HEK293 (cell line): Measurements from ENCODE around the gene MACO1.

Experiments
- CTCF ChIA-PET: fragments of 350-600 bp; formaldehyde crosslinking; extraction: SDS; loops from one replicate; lab custom pipeline; 2021; ENCODE audit warnings: antibody characterized with exemption; lab: Yijun Ruan, JAX
- POLR2A ChIA-PET: fragments of 300-600 bp; formaldehyde crosslinking; extraction: SDS; loops from one replicate; lab custom pipeline; 2020; ENCODE audit warnings: antibody characterized with exemption, inconsistent platforms; lab: Yijun Ruan, JAX
- H3K27ac ChIP-seq: fragments of 200-500 bp; sonication (Bioruptor generic); 2 replicates; pipeline ENCODE4 v1.5.1; 2014; ENCODE audit warnings: low read depth, low read length, control low read depth, inconsistent platforms; ENCODE audit errors: extremely low read depth
- H3K36me3 ChIP-seq, 2 experiments: fragments of 200-500 bp in 1 of 2; sonication (Bioruptor generic) in 1 of 2; 1 replicate in 1 of 2; 2 replicates in 1 of 2; pipeline ENCODE4 v1.5.1; 2014 to 2017; ENCODE audit warnings: inconsistent platforms in 2 of 2, low read length in 2 of 2; ENCODE audit not compliant: control insufficient read depth in 2 of 2, insufficient read depth in 1 of 2
- H3K4me1 ChIP-seq: fragments of 200-500 bp; sonication (Bioruptor generic); 2 replicates; pipeline ENCODE4 v1.5.1; 2014; ENCODE audit warnings: mild to moderate bottlenecking, low read length, inconsistent platforms; ENCODE audit not compliant: control insufficient read depth, insufficient read depth
- H3K4me3 ChIP-seq: 2 replicates; pipeline ENCODE4 v1.5.1; 2011; ENCODE audit warnings: low read depth, mild to moderate bottlenecking, control low read depth, low read length, moderate library complexity
- H3K9me3 ChIP-seq: fragments of 200-500 bp; sonication (Bioruptor generic); 2 replicates; pipeline ENCODE4 v1.5.1; 2014; ENCODE audit warnings: low read depth, low read length, inconsistent platforms; ENCODE audit not compliant: control insufficient read depth, insufficient read depth
- AEBP2 ChIP-seq: fragments of 450-650 bp; formaldehyde crosslinking; IDR thresholded peaks from 2 replicates; pipeline ENCODE4 v1.5.1; 2016; ENCODE audit warnings: missing biosample characterization, missing genetic modification characterization, borderline replicate concordance
- GFI1B ChIP-seq: fragments of 450-650 bp; formaldehyde crosslinking; IDR thresholded peaks from 2 replicates; pipeline ENCODE4 v1.5.1; 2016; ENCODE audit warnings: missing biosample characterization, missing genetic modification characterization
- KLF9 ChIP-seq: fragments of 450-650 bp; formaldehyde crosslinking; IDR thresholded peaks from 2 replicates; pipeline ENCODE4 v1.5.1; 2016; ENCODE audit warnings: missing biosample characterization, missing genetic modification characterization, low read depth
- SETDB1 ChIP-seq: IDR thresholded peaks from one replicate; pipeline ENCODE4 v1.6.1; 2017; ENCODE audit warnings: mild to moderate bottlenecking, low read length, moderate library complexity, mixed read lengths; ENCODE audit not compliant: insufficient read length
- SP3 ChIP-seq: fragments of 450-650 bp; formaldehyde crosslinking; IDR thresholded peaks from 2 replicates; pipeline ENCODE4 v1.5.1; 2016; ENCODE audit warnings: missing biosample characterization, missing genetic modification characterization
- TRIM28 ChIP-seq: IDR thresholded peaks from 2 replicates; pipeline ENCODE4 v1.6.1; 2011; ENCODE audit warnings: low read length, control low read depth, borderline replicate concordance
- TSHZ1 ChIP-seq: fragments of 450-650 bp; formaldehyde crosslinking; IDR thresholded peaks from 2 replicates; pipeline ENCODE4 v1.5.1; 2016; ENCODE audit warnings: missing biosample characterization, missing genetic modification characterization, borderline replicate concordance
- WT1 ChIP-seq: fragments of 450-650 bp; formaldehyde crosslinking; IDR thresholded peaks from 2 replicates; pipeline ENCODE4 v1.5.1; 2016; ENCODE audit warnings: missing biosample characterization, missing genetic modification characterization
- ZNF169 ChIP-seq: fragments of 450-650 bp; formaldehyde crosslinking; IDR thresholded peaks from 2 replicates; pipeline ENCODE4 v1.5.1; 2016; ENCODE audit warnings: missing biosample characterization, missing genetic modification characterization
- ZNF324 ChIP-seq: fragments of 450-650 bp; formaldehyde crosslinking; IDR thresholded peaks from 2 replicates; pipeline ENCODE4 v1.5.1; 2016; ENCODE audit warnings: missing biosample characterization, missing genetic modification characterization
- ZNF404 ChIP-seq: fragments of 450-650 bp; formaldehyde crosslinking; IDR thresholded peaks from 2 replicates; pipeline ENCODE4 v1.5.1; 2017; ENCODE audit warnings: missing biosample characterization, missing genetic modification characterization
- ZNF426 ChIP-seq: fragments of 450-650 bp; formaldehyde crosslinking; IDR thresholded peaks from 2 replicates; pipeline ENCODE4 v1.5.1; 2017; ENCODE audit warnings: missing biosample characterization, missing genetic modification characterization, mild to moderate bottlenecking, inconsistent platforms, moderate library complexity
- TF ChIP-seq, protein P1 (sequence below): fragments of 450-650 bp; formaldehyde crosslinking; IDR thresholded peaks from 2 replicates; pipeline ENCODE4 v1.5.1; 2017; ENCODE audit warnings: missing biosample characterization, missing genetic modification characterization
- TF ChIP-seq, protein P2 (sequence below): fragments of 450-650 bp; formaldehyde crosslinking; IDR thresholded peaks from 2 replicates; pipeline ENCODE4 v1.5.1; 2016; ENCODE audit warnings: missing biosample characterization, missing genetic modification characterization
- TF ChIP-seq, protein P3 (sequence below): fragments of 450-650 bp; formaldehyde crosslinking; IDR thresholded peaks from 2 replicates; pipeline ENCODE4 v1.5.1; 2016; ENCODE audit warnings: missing biosample characterization, missing genetic modification characterization

Gene MACO1

GRCh38 chr1:25458541-25459298, 28.0 kb downstream of the MACO1 start:
- no peak overlapping the region for H3K27ac ChIP-seq
- peaks cover 12 to 68% of the 10 kb centered on the region in 2 experiments; a peak in 2 of 3 replicates for H3K36me3 ChIP-seq
- CTCF ChIA-PET: no interaction called here
- TF ChIP-seq, protein P1, sequence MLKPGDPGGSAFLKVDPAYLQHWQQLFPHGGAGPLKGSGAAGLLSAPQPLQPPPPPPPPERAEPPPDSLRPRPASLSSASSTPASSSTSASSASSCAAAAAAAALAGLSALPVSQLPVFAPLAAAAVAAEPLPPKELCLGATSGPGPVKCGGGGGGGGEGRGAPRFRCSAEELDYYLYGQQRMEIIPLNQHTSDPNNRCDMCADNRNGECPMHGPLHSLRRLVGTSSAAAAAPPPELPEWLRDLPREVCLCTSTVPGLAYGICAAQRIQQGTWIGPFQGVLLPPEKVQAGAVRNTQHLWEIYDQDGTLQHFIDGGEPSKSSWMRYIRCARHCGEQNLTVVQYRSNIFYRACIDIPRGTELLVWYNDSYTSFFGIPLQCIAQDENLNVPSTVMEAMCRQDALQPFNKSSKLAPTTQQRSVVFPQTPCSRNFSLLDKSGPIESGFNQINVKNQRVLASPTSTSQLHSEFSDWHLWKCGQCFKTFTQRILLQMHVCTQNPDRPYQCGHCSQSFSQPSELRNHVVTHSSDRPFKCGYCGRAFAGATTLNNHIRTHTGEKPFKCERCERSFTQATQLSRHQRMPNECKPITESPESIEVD (tag by site-specific recombination): 0 out of 2 replicates have a peak, but pooled peaks have one; percentile 22
- TF ChIP-seq ZNF404 (no peak), TRIM28 (0 out of 2 replicates have a peak, but pooled peaks have one; percentile 19), GFI1B (tag by site-specific recombination) (peak; percentile 89), TSHZ1 (tag by site-specific recombination) (0 out of 2 replicates have a peak, but pooled peaks have one; percentile 16), ZNF324 (tag by site-specific recombination) (no peak), SP3 (tag by site-specific recombination) (no peak), SETDB1 (no peak), AEBP2 (no peak)
- TF ChIP-seq, protein P2, sequence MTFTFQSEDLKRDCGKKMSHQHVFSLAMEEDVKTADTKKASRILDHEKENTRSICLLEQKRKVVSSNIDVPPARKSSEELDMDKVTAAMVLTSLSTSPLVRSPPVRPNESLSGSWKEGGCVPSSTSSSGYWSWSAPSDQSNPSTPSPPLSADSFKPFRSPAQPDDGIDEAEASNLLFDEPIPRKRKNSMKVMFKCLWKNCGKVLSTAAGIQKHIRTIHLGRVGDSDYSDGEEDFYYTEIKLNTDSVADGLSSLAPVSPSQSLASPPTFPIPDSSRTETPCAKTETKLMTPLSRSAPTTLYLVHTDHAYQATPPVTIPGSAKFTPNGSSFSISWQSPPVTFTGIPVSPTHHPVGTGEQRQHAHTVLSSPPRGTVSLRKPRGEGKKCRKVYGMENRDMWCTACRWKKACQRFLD (tag by site-specific recombination): no peak
- POLR2A ChIA-PET: no interaction called here
- H3K4me3 ChIP-seq: no peak overlapping the region
- no peaks in the 10 kb centered on the region for H3K9me3 ChIP-seq
- H3K4me1 ChIP-seq: peaks cover 3% of the 10 kb centered on the region

- H3K4me1 ChIP-seq: peaks cover 3% of the 10 kb centered on the region
- no peak overlapping the region for H3K4me3 ChIP-seq
- peaks cover 12 to 60% of the 10 kb centered on the region in 2 experiments; a peak in 2 of 3 replicates for H3K36me3 ChIP-seq
- no peaks in the 10 kb centered on the region for H3K9me3 ChIP-seq
- CTCF ChIA-PET: interaction anchor here (0.6 to 1.1 kb wide), 2 partner anchors 28 to 726 kb away, joined by 3 to 4 read pairs; no protein-coding TSS in a partner anchor
- POLR2A ChIA-PET: no interaction called here
- H3K27ac ChIP-seq: no peak overlapping the region
- TF ChIP-seq, protein P3, sequence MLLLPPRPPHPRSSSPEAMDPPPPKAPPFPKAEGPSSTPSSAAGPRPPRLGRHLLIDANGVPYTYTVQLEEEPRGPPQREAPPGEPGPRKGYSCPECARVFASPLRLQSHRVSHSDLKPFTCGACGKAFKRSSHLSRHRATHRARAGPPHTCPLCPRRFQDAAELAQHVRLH (tag by site-specific recombination): no peak
- no peak for TF ChIP-seq KLF9 (tag by site-specific recombination)
- TF ChIP-seq WT1 (tag by site-specific recombination): no peak
- TF ChIP-seq ZNF169: no peak
- TF ChIP-seq ZNF426: no peak
Measured at GRCh38 chr1:25460020-25460419, 29.3 kb downstream of the MACO1 start.
